Measurements from ENCODE around the gene MMAB.

DNA sequence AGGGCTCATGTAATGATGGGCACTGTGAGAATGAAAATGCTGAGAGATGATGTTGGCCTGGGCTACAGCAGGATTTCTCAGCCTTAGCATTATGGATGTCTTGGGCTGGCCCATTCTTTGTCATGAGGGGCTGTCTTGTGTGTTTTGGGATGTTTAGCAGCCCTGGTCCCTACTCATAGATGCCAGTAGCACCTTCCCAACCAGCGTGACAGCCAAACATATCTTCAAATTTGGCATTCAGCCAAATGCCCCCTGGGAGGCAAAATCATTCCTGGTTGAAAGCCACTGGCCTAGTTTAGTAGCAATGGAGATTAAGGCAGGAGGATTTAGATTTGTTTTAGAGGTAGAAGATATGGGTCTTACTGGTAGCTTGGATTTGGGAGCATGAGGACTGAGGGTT lies 69.2 kb downstream of the MMAB start:
- no peak for TF ChIP-seq CTCF (conservative IDR thresholded peaks at IDR 0.05 in 1 of 2, IDR thresholded peaks at IDR 0.05 in 1 of 2; ENCODE audit: low read depth in 1 of 2, low read length in 2 of 2)
- TF ChIP-seq EZH2 (IDR thresholded peaks at IDR 0.05; ENCODE audit: low read length, missing control alignments) = no peak

Measured in fibroblast of lung (primary cell).